GM18870 (cell line): ENCODE measurements around the gene ZNF32.

Experiments used
- ATAC-seq: cut with Tn5 transposase; IDR thresholded peaks from one replicate; pipeline ENCODE4 v1.9.1; 2021; ENCODE audit warnings: moderate library complexity; ENCODE audit not compliant: unreplicated experiment

Gene ZNF32

GRCh38 chr10:43648398-43649184 is at the start of gene ZNF32:
Gene ZNF32, minus strand, starts transcription at chr10:43648881. Its CDS starts 2,748 bp downstream, at chr10:43646133.
- peak; percentile 98 for ATAC-seq

- ATAC-seq = no peak
These were observed 49.5 kb upstream of the ZNF32 start for GRCh38 chr10:43698156-43698555.

GRCh38 chr10:43696909-43697483 is 48.3 kb upstream of the ZNF32 start:
- no peak for ATAC-seq

- ATAC-seq = no peak
These were observed 47.0 kb upstream of the ZNF32 start for GRCh38 chr10:43695730-43696129.

GRCh38 chr10:43695321-43695720 is 46.6 kb upstream of the ZNF32 start:
- ATAC-seq = no peak

GRCh38 chr10:43694526-43694925 is 45.8 kb upstream of the ZNF32 start:
- no peak for ATAC-seq

GRCh38 chr10:43693602-43694001 is 44.9 kb upstream of the ZNF32 start:
- no peak for ATAC-seq

- ATAC-seq = no peak
These were observed 43.6 kb upstream of the ZNF32 start for GRCh38 chr10:43692051-43692825.

GRCh38 chr10:43691485-43691884 is 42.8 kb upstream of the ZNF32 start:
- no peak for ATAC-seq

- ATAC-seq = peak; percentile 80
These were observed 41.5 kb upstream of the ZNF32 start for GRCh38 chr10:43689955-43690771.

GRCh38 chr10:43689618-43689954 is 40.9 kb upstream of the ZNF32 start:
- ATAC-seq = peak; percentile 26

GRCh38 chr10:43689007-43689491 is 40.4 kb upstream of the ZNF32 start:
- no peak for ATAC-seq

- ATAC-seq = no peak
These were observed 39.7 kb upstream of the ZNF32 start for GRCh38 chr10:43688348-43688892.

GRCh38 chr10:43687373-43687772 is 38.7 kb upstream of the ZNF32 start:
- no peak for ATAC-seq

GRCh38 chr10:43686414-43686813 is 37.7 kb upstream of the ZNF32 start:
- ATAC-seq = no peak

GRCh38 chr10:43685744-43686143 is 37.1 kb upstream of the ZNF32 start:
- ATAC-seq = no peak

GRCh38 chr10:43684292-43684559 is 35.5 kb upstream of the ZNF32 start:
- ATAC-seq = no peak

- no peak for ATAC-seq
These were observed 35.0 kb upstream of the ZNF32 start for GRCh38 chr10:43683451-43684291.

- ATAC-seq = no peak
These were observed 34.3 kb upstream of the ZNF32 start for GRCh38 chr10:43682956-43683355.

- no peak for ATAC-seq
These were observed 33.0 kb upstream of the ZNF32 start for GRCh38 chr10:43681721-43682120.
